SK-N-MC (cell line): ENCODE data around the gene PHTF2.
"Not testable (repeated sequence)": the region's sequence is repeated elsewhere in the genome, so short reads cannot be mapped to it uniquely, and the experiment has no call there.

Experiments
- DNase-seq: peaks from one replicate; pipeline ENCODE4 v3.0.0-alpha.2; 2011; ENCODE audit warnings: low read depth, low spot score
- H3K27ac ChIP-seq: fragments of 200-600 bp; sonication (generic); 2 replicates; pipeline ENCODE4 v1.5.1; 2016; ENCODE audit warnings: mixed run types
- H3K36me3 ChIP-seq: fragments of 200-600 bp; sonication (generic); 2 replicates; pipeline ENCODE4 v1.6.1; 2017; ENCODE audit warnings: antibody characterized with exemption, low read length, mixed read lengths; ENCODE audit not compliant: insufficient read depth
- H3K4me3 ChIP-seq: fragments of 200-600 bp; sonication (generic); 2 replicates; pipeline ENCODE4 v1.5.1; 2016
- H3K9ac ChIP-seq: fragments of 200-600 bp; sonication (generic); 2 replicates; pipeline ENCODE4 v1.8.0; 2017; ENCODE audit warnings: mixed run types, mixed read lengths; ENCODE audit not compliant: insufficient read length
- H3K9me3 ChIP-seq: fragments of 200-600 bp; sonication (generic); 2 replicates; pipeline ENCODE4 v1.6.1; 2017; ENCODE audit warnings: low read depth, mild to moderate bottlenecking, antibody characterized with exemption, low read length, moderate library complexity, mixed read lengths
- EZH2 ChIP-seq: fragments of 200-600 bp; sonication (generic); IDR thresholded peaks from one replicate; pipeline ENCODE4 v1.6.1; 2017; ENCODE audit warnings: antibody characterized with exemption
- FOXP2 ChIP-seq: optimal IDR thresholded peaks from 2 replicates; pipeline ENCODE3; 2011; ENCODE audit warnings: mild to moderate bottlenecking, moderate library complexity; ENCODE audit not compliant: insufficient read depth; ENCODE audit errors: extremely low read length, control extremely low read depth
- POLR2AphosphoS5 ChIP-seq: IDR thresholded peaks from 2 replicates; pipeline ENCODE4 v1.6.1; 2012; ENCODE audit warnings: mild to moderate bottlenecking, low read depth, low read length, borderline replicate concordance

The PHTF2 gene

DNA sequence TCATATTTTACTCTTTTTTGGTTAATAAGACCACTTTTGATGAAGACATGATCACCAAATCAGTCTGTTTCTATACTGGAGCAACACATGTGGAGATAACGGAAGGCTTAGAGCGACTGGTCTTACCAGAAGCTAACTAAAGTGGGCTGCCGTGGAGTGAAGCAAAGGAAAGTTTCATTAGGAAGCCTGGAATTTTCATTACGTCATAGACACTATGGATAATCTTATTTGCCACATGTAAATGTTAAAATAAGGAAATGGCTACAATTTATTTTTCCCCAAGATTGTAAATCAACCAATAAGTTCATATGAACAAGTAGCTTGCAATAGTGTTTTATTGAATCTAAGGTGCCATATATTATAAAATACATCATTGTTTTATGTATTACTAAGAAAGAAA, 185.4 kb downstream of the PHTF2 start:
- DNase-seq, result no peak
- no peak overlapping the region for H3K4me3 ChIP-seq
- no peaks in the 10 kb centered on the region for H3K9me3 ChIP-seq
- H3K27ac ChIP-seq, result no peak overlapping the region
- TF ChIP-seq FOXP2 (no peak), POLR2AphosphoS5 (no peak), EZH2 (no peak)
- H3K36me3 ChIP-seq, result no peaks in the 10 kb centered on the region
- H3K9ac ChIP-seq, result no peak overlapping the region

DNA sequence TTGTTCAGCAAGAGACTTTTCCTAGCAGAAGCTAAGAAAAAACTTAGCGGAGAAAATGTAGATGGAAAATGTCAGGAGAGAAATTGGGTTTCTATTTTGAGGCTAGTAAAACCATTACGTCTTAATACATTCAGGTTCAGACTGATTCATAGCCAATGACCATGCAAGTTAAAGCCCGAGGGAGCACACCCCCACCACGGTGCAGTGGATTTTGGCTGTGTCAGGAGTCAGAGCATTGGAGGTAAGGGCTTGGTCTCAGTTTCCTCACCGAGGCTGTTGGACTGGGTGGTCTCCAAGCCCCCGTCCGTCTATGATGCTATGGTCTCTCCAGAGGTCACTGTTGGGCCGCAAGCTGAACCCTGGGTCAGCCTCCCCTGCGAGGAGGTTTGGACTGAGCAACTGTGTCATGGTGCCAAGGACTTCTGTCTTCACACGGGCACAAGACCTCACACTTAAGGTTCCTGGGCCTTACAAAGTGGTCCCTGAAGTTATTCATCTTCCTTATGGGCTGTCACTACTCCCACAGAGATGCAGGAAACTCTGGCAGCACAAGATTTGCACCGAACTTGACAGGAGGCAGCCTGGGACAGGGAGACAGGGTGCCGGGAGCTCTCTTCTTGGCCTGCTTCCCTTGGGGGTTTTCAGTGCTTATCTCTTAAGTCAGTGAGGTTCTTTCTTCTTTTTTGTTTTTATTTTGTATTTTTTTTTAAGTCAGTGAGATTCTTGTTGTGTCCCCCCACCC, 186.8 kb downstream of the PHTF2 start:
- TF ChIP-seq POLR2AphosphoS5 (no peak), FOXP2 (no peak), EZH2 (no peak)
- no peaks in the 10 kb centered on the region for H3K36me3 ChIP-seq
- H3K4me3 ChIP-seq, result peak overlapping the region; percentile 42; the same call in 1 of the 2 replicates
- H3K9me3 ChIP-seq, result no peaks in the 10 kb centered on the region
- peak overlapping the region; percentile 89 for H3K27ac ChIP-seq
- H3K9ac ChIP-seq, result no peak overlapping the region
- DNase-seq, result no peak

DNA sequence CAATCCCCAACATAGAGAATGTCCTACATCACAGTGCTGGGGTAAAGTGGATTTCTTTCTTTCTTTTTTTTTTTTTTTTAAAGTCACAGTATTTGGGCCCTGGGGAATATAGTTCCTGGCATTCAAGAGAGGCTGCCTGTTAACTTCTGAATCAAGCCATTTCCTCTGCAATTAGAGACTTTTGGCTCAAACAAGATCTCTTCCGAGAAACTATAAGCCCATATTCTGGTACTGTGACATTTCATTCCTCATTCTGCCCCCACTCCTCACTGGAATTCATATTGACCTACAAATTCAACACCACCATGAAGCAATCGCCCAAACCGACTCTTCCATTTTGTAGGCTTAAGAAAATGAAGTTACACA, 187.4 kb downstream of the PHTF2 start:
- Histone ChIP-seq H3K9me3 (no peaks in the 10 kb centered on the region), H3K9ac (no peak overlapping the region), H3K36me3 (no peaks in the 10 kb centered on the region), H3K27ac (peak overlapping the region; percentile 89), H3K4me3 (peak overlapping the region; percentile 42)
- TF ChIP-seq POLR2AphosphoS5 (no peak), FOXP2 (no peak)
- peak; percentile 40 for DNase-seq

DNA sequence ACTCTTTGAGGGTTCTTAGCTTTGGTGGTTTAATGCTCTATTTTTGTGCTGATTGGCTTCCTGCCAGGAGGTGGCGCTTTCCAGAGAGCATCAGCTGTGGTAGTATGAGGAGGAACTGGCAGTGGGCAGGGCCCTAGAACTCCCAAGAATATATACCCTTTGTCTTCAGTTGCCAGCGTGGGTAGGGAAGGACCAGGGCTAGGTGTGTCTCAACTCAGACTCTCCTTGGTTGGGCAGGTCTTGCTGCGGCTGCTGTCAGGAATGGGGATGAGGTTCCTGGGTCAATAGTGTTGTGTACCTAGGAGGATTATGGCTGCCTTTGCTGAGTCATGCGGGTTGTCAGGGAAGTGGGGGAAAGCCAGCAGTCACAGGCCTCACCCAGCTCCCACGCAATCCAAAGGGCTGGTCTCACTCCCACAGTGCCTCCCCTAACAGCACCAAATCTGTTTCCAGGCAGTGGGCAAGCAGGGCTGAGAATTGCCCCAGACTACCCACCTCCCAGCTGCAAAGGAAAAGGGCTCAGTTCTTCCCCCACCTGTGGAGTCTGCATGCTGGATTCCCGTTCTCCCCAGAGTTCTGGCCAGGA, 191.5 kb downstream of the PHTF2 start:
- TF ChIP-seq EZH2 (no peak), POLR2AphosphoS5 (no peak), FOXP2 (no peak)
- no peak for DNase-seq
- Histone ChIP-seq H3K27ac (no peak overlapping the region), H3K9me3 (no peaks in the 10 kb centered on the region), H3K4me3 (no peak overlapping the region), H3K9ac (no peak overlapping the region), H3K36me3 (no peaks in the 10 kb centered on the region)

DNA sequence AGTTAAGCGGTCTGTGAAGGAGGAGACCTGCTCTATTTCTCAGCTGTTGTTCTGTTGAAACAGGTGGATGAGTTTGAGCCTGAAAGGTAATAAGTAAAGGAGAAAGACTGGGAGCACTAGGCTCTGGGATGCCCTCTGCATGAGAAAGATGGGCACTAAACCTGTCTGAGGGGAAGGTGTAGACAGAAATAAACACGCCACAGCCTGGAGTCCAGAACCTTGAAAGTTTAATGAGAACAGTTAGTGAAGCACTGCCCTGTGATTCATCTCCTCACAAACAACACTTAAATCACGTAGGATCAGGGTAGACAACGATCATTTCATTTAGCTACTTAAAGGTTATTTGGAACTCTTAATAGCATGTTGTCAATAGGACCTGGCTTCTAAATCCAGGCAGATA, 193.1 kb downstream of the PHTF2 start:
- Histone ChIP-seq H3K9me3 (no peaks in the 10 kb centered on the region), H3K9ac (no peak overlapping the region), H3K4me3 (no peak overlapping the region), H3K36me3 (no peaks in the 10 kb centered on the region), H3K27ac (no peak overlapping the region)
- no peak for TF ChIP-seq POLR2AphosphoS5
- no peak for TF ChIP-seq EZH2
- no peak for TF ChIP-seq FOXP2
- no peak for DNase-seq

DNA sequence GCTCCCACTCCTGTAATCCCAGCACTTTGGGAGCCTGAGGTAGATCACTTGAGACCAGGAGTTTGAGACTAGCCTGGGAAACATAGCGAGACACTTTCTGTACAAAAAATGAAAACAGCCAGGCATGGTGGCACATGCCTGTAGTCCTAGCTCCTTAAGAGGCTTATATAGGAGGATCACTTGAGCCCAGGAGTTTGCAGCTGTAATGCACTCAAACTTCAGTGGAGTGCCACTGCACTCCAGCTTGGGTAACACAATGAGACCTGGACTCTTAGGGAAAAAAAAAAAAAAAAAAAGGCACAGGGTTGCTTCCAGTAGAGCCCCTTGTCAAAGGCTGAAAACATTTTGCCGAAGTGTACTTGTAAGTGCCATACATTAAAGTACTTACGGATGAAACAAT, 195.3 kb downstream of the PHTF2 start:
- Histone ChIP-seq H3K4me3 (no peak overlapping the region), H3K9me3 (no peaks in the 10 kb centered on the region), H3K9ac (no peak overlapping the region), H3K36me3 (no peaks in the 10 kb centered on the region), H3K27ac (no peak overlapping the region)
- TF ChIP-seq FOXP2 (no peak), EZH2 (no peak), POLR2AphosphoS5 (no peak)
- no peak for DNase-seq

DNA sequence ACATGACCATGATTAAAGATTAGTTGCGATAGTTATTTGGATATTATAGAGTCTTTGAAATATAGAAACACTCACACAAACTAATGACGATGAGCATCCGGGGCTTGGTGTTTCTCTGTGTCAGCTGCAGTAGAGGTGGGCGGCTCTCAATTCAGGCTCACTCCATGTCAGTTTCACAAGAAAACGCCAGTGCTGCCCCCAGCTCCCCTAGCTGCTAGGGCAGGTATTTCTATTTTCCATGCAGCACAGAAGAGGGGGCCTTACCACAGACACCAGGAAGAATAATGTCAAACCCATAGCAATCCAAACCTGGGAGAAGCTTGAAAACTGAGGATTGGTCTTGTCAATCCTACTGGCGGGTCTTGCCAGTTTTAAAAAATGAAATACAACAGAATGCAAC, 197.1 kb downstream of the PHTF2 start:
- H3K27ac ChIP-seq, result no peak overlapping the region
- H3K36me3 ChIP-seq, result no peaks in the 10 kb centered on the region
- DNase-seq, result no peak
- no peak overlapping the region for H3K9ac ChIP-seq
- TF ChIP-seq EZH2, result no peak
- no peak for TF ChIP-seq POLR2AphosphoS5
- no peak for TF ChIP-seq FOXP2
- H3K4me3 ChIP-seq, result no peak overlapping the region
- H3K9me3 ChIP-seq, result no peaks in the 10 kb centered on the region

DNA sequence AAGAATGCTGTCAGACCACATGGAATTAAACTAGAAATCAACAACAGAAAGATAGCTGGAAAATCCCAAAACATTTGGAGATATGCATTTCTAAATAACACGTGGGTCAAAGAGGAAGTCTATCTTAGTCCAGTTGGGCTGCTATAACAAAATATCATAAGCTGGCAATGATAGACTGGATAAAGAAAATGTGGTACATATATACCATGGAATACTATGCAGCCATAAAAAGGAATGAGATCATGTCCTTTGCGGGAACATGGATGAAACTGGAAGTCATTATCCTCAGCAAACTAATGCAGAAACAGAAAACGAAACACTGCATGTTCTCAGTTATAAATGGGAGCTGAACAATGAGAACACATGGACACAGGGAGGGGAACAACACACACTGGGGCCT, 200.6 kb downstream of the PHTF2 start:
- not testable (repeated sequence) for H3K9ac ChIP-seq, DNase-seq, H3K27ac ChIP-seq, H3K9me3 ChIP-seq, H3K4me3 ChIP-seq, H3K36me3 ChIP-seq

DNA sequence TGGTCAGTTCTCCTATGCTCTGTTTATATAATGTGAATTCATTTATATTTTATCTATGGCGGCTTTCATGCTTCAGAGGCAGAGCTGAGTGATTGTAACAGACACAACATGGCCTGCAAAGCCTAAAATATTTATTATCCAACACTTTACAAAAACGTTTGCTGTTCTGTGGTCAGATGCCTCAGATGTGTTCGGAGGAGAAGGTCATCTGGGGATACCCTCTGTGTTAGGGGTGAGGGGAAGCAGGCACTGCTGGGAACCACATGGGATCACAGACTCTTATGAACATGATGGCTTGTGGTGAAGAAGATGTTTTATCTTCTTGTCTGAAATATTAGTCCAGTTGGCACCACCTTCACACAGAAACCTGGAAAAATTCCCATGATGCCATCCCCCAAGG, 203.4 kb downstream of the PHTF2 start:
- Histone ChIP-seq H3K36me3 (no peaks in the 10 kb centered on the region), H3K9me3 (no peaks in the 10 kb centered on the region), H3K27ac (no peak overlapping the region), H3K4me3 (no peak overlapping the region), H3K9ac (no peak overlapping the region)
- no peak for TF ChIP-seq POLR2AphosphoS5
- TF ChIP-seq EZH2, result no peak
- no peak for TF ChIP-seq FOXP2
- DNase-seq, result no peak
